ENCODE measurements around the gene UGT1A7. TPM values are rescaled to one million over a fixed set of nuclear protein-coding genes. Genes with fewer than 3 reads are reported as not detected.
"Not testable (repeated sequence)": the region's sequence is repeated elsewhere in the genome, so short reads cannot be mapped to it uniquely, and the experiment has no call there.

The UGT1A7 gene
- total RNA-seq = not detected
- long read RNA-seq = 0 reads

DNA sequence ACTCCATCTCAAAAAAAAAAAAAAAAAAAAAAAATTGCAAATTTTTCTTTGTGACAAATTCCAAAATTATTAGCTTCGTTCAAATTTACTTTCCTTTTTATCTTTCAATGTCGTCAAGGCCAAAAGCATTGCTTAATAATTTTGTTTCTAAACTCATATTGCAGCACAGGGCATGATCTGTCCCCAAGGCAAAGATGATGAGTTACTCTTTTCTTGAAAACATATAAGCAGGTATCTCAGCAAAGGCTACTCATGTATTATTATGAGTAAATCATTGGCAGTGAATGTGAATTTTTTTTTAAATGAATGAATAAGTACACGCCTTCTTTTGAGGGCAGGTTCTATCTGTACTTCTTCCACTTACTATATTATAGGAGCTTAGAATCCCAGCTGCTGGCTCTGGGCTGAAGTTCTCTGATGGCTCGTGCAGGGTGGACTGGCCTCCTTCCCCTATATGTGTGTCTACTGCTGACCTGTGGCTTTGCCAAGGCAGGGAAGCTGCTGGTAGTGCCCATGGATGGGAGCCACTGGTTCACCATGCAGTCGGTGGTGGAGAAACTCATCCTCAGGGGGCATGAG, at the start of gene UGT1A7:
Gene UGT1A7, plus strand, starts transcription at position 381 of the 579 bp plus-strand sequence. Its CDS starts 37 bp downstream, at position 418.
- intact Hi-C loops (cut with DNase I) = no loop called here
- ATAC-seq (ENCODE audit: poor library complexity) (no peak), DNase-seq (no peak)

DNA sequence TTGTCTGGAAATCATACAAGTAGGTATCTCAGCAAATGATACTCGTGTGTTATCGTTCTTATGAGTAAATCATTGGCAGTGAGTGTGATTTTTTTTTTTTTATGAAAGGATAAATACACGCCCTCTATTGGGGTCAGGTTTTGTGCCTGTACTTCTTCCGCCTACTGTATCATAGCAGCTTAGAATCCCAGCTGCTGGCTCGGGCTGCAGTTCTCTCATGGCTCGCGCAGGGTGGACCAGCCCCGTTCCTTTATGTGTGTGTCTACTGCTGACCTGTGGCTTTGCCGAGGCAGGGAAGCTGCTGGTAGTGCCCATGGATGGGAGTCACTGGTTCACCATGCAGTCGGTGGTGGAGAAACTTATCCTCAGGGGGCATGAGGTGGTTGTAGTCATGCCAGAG, 45.4 kb upstream of the UGT1A7 start, which contains the start of gene UGT1A10:
Gene UGT1A10, plus strand, starts transcription at position 143 of the 400 bp plus-strand sequence. Its CDS starts 75 bp downstream, at position 218.
- DNase-seq; intact Hi-C loops (cut with DNase I); ATAC-seq (ENCODE audit: poor library complexity): not testable (repeated sequence)

DNA sequence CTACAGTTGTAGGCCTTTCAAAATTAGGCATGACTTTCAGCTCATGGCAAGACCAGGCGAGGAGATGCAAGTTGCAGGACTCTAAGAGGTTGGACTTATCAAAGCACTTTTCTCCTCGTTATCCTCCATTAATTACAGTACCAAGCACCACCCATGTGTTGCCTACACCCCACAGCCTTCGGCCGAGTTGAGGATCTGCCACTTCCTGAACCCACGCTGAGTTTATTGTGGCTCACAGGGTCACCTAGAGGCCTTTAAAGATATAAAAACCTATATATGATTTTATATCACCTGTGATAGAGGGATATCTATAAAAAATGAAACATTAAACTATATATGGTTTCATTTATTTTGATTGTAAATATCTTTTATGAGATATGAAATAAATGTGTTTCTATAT, 42.9 kb upstream of the UGT1A7 start:
- intact Hi-C loops (cut with DNase I) = no loop called here
- ATAC-seq (ENCODE audit: poor library complexity) = no peak

DNA sequence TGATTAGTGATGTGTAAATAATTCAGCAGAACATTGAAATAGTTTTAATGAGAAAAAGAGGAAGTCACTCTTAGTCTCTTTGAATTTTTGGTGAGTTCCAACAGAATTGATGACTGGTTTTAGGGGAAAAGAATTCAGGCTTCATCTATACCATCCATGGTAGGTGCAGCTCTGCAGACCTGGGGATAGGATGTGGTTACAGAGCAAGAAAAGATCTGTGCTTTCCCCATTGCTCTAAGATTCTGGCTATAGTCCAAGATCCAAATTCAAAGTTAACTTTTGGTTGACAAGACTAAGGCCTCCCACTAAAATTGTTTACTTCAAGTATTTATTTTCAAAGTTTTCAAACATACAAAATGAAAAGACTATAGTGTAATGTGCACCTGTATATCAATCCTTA, 41.8 kb upstream of the UGT1A7 start:
- intact Hi-C loops (cut with DNase I) = no loop called here
- ATAC-seq (ENCODE audit: poor library complexity) (no peak), DNase-seq (no peak)

More for the DNA sequence above, 42.9 kb upstream of the UGT1A7 start:
- no peak for DNase-seq

DNA sequence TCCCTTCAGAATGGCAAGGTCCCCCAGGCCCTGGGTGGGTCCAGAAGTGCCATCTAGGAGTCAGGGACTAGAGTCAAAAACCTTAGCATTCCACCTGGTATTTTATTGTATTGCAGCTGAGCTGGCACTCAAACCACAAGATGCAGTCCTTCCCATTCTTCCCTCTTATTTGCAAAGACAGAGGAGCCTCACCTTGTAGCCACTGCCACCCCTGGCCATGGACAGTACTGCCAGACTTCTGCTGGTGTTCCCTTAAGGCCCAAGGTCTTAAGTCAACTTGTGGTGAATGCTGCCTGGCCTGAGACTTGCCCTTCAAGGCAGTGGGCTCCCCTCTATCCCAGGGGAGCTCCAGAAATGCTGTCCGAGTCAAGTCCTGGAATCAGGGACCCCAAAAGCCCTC, 38.6 kb upstream of the UGT1A7 start:
- DNase-seq (no peak), ATAC-seq (ENCODE audit: poor library complexity) (no peak)
- intact Hi-C loops (cut with DNase I) = no loop called here

DNA sequence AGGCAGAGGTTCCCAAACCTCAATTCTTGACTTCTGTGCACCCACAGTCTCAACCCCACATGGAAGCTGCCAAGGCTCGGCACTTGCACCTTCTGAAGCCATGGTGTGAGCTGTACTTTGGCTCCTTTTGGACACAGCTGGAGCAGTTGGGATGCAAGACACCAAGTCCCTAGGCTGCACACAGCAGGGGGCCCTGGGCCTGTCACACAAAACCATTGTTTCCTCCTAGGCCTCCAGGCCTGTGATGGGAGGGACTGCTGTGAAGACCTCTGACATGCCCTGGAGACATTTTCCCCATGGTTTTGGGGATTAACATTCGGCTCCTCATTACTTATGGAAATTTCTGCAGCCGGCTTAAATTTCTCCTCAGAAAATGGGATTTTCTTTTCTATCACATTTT, 35.7 kb upstream of the UGT1A7 start:
- ATAC-seq (ENCODE audit: poor library complexity); intact Hi-C loops (cut with DNase I); DNase-seq: not testable (repeated sequence)

DNA sequence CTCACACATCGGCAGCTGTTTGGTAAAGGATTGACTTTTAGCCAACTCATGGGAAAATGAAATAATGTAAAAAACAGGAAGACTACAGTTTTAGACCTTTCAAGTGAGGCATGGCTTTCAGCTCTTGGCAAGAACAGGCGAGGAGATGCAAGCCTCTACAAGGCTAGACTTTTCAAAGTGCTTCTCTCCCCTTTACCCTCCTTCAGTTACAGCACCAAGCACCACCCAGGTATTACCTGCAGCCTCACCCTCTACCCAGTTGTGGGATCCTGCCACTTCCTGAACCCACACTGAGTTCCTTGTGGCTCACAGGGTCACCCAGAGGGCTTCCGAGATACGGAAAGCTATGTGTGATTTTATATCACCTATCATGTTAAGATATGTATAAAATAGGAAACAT, 30.7 kb upstream of the UGT1A7 start:
- DNase-seq (no peak), ATAC-seq (ENCODE audit: poor library complexity) (no peak)
- intact Hi-C loops (cut with DNase I) = no loop called here

DNA sequence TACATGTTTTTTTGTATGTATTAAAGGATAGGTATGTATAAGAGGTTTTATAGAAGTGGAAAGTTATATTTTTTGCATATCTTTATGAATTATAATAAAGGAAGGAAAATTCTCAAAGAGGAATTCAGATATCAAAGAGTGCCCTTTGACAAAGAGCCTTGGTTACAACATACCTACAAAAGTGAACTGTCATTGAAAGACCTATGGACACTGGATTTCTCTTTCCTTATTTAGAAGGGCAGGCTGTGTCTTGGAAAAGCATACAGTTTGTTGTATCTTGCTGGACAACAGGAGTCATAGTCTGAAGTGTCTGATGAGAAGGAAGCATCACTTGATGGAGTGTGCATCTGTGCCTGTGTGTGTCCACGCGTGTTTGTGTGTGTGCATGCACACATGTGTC, 30.3 kb upstream of the UGT1A7 start:
- no peak for DNase-seq
- intact Hi-C loops (cut with DNase I) = no loop called here
- ATAC-seq (ENCODE audit: poor library complexity) = no peak

DNA sequence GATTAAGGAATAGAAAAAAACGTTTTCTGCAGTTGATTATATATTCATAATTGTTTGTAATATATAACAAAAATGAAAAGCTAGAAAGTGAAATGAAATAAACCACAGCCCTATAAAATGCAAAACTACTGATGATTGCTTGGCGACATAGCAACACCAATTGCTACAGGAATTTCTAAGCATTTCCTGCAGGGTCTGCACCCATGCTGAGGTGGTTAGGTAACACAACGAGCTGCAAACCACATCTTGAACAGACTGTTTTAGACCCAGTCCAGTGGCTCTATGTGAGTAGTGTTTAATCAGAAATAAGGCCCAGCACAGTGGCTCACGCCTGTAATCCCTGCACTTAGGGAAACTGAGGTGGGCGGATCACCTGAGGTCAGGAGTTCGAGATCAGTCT, 27.2 kb upstream of the UGT1A7 start:
- DNase-seq (no peak), ATAC-seq (ENCODE audit: poor library complexity) (no peak)
- intact Hi-C loops (cut with DNase I) = no loop called here

DNA sequence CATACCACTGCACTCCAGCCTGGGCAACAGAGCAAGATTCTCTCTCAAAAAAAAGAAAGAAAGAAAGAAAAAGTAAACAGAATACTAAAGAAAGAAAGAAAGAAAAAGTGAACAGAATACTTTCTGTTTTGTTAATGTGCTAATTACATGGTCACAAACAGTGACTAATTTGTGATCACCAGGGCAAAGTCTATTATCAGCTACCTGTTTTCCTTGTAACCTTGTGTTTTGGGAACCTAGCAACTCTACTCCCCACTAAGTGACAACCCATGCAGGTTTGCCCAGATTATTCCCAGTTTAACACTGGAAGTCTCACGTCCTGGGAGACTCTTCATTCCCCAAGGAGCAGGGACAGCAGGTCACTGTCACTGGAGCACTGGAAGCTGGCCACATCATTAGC, 26.7 kb upstream of the UGT1A7 start:
- DNase-seq (no peak), ATAC-seq (ENCODE audit: poor library complexity) (no peak)
- intact Hi-C loops (cut with DNase I) = no loop called here

DNA sequence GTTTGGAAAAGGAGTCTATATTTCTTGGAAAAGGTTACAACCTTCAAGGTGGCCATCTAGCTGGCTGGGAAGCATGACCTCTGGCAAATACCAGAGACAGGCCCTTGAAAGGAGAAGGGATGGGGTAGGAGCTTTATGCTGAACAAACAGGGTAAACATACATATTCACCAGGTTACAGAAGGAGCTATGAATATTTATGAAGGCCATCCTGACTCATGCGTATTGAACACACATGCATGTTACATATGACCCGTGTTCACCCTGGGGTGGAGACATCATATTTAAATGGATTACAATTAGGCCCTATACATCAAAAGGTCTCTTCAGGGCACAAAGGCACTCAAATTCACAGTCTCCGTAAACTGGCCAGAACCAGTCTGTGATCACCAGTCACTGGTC, 25.8 kb upstream of the UGT1A7 start:
- DNase-seq; intact Hi-C loops (cut with DNase I); ATAC-seq (ENCODE audit: poor library complexity): not testable (repeated sequence)

DNA sequence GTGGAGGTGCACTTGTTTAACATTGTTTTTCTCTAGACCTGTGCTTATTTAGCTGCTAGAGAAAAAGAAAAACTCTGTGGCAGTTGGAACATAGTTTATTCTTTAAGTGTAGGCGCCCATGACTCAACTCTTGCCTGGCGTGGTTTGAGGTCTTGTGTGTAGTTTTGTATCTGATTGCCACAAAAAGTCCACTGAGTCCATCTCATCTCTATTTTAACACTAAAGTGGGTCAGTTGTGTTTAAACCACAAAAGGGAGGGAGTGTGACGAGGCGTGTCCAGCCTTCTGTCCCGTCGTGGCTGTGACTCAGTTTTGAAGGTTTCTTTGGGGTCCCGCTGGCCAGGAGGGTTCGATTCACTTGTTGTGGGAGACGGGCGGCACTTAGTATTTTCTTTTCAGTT, 25.3 kb upstream of the UGT1A7 start:
- DNase-seq = no peak
- intact Hi-C loops (cut with DNase I) = no loop called here
- ATAC-seq (ENCODE audit: poor library complexity) = no peak

DNA sequence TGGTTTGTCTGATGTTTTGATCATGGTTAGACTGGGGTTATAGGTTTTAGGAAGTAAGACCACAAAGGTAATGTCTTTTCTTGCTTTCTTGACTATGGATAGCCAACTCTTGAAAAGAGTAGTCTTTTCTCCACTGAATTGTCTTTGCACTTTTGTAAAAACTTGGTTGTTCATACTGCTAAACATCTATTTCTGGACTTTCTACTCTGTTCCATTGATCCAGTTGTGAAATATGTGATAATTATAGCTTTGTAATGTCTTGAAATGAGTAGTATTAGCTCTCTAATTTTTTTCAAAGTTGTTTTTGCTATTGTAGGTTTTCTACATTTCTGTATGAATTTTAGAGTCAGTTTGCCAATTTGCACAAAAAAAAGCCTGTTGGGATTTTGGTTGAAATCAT, 23.1 kb upstream of the UGT1A7 start:
- no peak for ATAC-seq (ENCODE audit: poor library complexity)
- intact Hi-C loops (cut with DNase I) = no loop called here
- no peak for DNase-seq

DNA sequence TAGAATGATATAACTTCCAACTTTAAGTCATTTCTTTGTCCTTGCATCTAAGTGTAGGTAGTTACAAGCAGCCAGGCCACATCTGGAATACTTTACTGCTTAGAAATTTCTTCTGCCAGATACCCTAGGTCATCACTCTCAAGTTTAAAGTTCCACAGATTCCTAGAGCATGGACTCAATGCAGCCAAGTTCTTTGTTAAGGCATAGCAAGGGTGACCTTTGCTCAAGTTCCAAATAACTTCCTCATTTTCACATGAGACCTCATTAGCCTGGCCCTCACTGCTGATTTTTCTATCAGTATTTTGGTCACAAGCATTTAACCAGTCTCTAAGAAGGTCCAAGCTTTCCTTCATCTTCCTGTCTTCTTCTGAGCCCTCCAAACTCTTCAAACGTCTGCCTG, 17.8 kb upstream of the UGT1A7 start:
- DNase-seq (no peak), ATAC-seq (ENCODE audit: poor library complexity) (no peak)
- intact Hi-C loops (cut with DNase I) = no loop called here

DNA sequence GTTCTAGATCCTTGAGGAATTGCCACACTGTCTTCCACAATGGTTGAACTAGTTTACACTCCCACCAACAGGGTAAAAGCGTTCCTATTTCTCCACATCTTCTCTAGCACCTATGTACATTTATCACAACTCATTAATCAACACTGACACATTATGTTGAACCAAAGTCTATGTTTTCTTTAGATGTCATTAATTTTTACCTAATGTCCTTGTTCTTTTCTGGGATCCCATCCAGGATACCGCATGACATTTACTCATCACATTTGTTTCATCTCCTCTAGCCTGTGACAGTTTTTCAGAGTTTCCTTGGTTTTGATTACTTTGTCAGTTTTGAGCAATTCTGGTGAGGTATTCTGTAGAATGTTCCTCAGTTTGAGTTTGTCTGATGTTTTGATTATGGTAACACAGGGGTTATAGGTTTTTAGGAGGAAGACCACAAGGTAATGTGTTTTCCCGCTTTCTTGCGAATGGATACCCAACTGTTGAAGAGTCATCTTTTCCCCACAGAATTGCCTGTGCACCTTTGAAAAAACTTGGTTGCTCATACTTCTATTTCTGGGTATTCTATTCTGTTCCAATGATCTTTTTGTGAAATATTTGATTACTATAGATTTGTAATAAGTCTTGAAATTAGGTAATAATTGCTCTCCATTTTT, 13.0 kb upstream of the UGT1A7 start:
- no peak for ATAC-seq (ENCODE audit: poor library complexity)
- intact Hi-C loops (cut with DNase I) = no loop called here

DNA sequence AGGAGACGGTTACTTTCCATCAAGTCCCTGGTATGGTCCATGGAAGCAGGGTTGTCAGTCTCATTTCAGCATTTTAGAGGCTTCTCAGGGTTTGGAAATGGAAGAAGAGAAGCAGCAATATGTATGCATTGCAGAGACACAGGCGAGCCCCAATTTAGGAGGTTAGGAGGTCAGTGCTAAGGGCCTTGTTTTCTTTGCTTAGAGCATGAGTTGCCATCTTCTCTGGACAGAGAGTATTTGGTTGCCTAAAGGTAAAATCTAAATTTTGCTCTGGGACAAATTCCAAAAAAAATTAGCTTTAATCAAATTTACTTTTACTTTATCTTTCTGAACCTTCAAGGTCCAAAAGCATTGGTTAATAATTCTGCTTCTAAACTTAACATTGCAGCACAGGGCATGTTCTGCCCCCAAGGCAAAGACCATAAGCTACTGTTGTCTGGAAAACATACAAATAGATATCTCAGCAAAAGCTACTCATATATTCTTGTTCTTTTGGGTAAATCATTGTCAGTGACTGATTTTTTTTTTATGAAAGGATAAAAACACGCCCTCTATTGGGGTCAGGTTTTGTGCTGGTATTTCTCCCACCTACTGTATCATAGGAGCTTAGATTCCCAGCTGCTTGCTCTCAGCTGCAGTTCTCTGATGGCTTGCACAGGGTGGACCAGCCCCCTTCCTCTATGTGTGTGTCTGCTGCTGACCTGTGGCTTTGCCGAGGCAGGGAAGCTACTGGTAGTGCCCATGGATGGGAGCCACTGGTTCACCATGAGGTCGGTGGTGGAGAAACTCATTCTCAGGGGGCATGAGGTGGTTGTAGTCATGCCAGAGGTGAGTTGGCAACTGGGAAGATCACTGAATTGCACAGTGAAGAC, 10.2 kb upstream of the UGT1A7 start, which contains the start of gene UGT1A9:
Gene UGT1A9, plus strand, starts transcription at position 609 of the 872 bp plus-strand sequence. Its CDS starts 37 bp downstream, at position 646.
- intact Hi-C loops (cut with DNase I) = no loop called here
- DNase-seq (no peak), ATAC-seq (ENCODE audit: poor library complexity) (no peak)

More for the DNA sequence above, 13.0 kb upstream of the UGT1A7 start:
- no peak for DNase-seq

DNA sequence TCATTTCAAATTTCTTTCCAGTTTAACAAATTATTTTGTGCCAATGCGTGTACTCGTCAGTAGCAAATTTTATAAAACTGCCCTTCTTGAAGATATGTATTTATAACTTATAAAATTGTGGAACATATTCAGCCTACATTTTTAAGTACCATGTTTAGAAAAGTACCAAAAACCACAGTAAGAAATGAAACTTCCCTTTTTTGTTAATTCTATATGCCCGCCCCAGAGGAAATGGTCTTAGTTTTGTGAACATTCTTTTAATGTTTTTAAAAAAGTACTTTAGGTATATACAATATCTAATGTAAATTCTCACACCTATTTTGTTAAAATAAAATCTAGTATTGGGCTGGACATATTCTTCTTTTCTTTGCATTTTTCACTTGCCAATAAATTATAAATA, 8.8 kb upstream of the UGT1A7 start:
- ATAC-seq (ENCODE audit: poor library complexity) (no peak), DNase-seq (no peak)
- intact Hi-C loops (cut with DNase I) = no loop called here

DNA sequence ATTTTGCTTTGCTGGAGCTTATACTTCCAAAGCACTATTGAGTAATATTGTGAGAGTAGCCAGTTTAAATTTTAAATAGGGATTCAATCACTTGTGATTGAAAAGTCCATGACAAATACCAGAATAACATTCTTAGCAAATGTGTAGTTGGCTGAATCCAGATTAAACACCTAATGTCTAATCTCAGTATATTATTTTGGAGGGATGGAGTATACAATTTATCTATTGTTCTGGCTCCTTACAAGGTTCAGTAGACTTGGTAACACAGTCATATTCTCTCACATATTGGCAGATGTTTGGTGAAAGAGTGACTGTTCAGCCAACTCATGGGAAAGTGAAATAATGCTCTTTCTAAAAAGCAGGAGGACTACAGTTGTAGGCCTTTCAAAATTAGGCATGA, 7.8 kb upstream of the UGT1A7 start:
- DNase-seq (no peak), ATAC-seq (ENCODE audit: poor library complexity) (no peak)
- intact Hi-C loops (cut with DNase I) = no loop called here

DNA sequence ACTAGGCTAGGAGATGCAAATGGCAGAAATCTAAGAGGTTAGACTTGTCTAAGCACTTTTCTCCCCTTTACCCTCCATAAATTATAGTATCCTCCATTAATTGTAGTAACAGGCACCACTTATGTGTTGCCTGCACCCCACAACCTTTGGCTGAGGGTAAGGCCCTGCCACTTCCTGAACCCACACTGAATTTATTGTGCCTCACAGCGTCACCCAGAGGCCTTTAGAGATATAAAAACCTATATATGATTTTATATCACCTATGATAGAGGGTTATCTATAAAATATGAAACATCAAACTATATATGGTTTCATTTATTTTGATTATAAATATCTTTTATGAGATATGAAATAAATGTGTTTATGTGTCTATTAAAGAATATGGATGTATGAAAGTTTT, 7.4 kb upstream of the UGT1A7 start:
- DNase-seq (no peak), ATAC-seq (ENCODE audit: poor library complexity) (no peak)
- intact Hi-C loops (cut with DNase I) = no loop called here

DNA sequence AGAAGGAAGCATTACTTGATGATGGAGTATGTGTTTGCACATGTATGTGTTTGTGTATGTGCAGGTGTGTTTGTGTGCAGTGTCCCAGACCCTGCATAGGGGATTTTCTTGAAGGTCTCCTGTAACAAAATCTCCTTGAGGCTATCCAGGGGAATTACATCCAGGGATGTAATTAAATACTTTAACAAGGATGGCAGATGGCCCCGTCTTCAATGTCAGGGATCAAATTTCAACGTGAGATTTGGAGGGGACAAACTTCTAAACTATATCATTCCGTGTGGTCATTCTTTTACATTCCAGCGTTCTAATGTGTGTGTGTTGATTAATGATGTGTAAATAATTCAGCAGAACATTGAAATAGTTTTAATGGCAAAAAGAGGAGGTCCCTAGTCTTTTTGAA, 6.7 kb upstream of the UGT1A7 start:
- no peak for DNase-seq
- intact Hi-C loops (cut with DNase I) = no loop called here

More for the DNA sequence above, 6.7 kb upstream of the UGT1A7 start:
- ATAC-seq (ENCODE audit: poor library complexity) = no peak

Measured in Right ventricle myocardium superior (tissue), 1 donor.